Left hindlimb (tissue), 1 donor: ENCODE results near the gene ZBTB17.
A peak's percentile ranks its signal among the peaks of the same experiment; 100 is the strongest.
"Not testable (repeated sequence)": the region's sequence is repeated elsewhere in the genome, so short reads cannot be mapped to it uniquely, and the experiment has no call there.

Experiments
- DNase-seq: peaks from one replicate; pipeline ENCODE4 v3.0.0-alpha.2; 2018

Gene ZBTB17

DNA sequence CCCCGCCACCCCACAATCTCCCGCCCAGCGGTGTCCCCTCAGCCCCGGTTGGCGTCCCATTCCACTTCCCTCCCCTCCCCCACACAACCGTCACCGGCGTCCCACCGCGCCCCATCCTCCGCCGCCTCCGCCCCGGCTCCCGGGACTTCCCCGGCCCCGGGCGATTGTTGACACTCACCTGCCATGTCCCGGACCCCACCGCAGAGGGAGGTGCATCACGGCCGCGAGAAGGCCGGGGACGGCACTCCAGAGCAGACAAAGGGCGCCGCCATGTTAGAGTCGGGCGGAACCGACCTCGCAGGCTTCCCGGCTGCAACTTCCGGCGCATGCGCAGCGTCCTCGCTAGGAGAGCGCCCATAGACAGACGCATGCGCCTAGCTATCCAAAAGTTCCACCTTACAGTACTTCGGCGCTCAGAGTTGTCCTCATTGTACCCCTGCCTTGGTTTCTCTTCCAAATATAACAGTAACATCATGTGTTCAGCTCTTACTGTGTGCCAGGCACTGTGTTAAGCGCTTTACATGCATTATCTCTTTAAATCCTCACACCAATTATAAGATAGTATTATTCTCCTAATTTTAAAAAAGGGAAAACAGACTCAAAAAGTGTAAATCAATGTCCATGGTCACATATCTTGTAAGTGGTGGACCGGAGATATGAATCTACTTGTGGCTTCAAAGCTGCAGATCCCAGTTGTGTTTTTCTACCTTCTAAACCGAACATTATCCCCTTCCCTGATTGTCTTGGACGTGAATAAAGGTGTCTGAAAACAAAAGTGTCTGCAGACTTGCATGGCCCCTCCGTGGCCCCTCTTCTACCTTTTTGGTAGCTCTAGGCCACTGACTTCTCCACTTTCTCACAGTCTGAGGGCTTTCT lies at the start of gene ZBTB17:
Gene ZBTB17, minus strand, starts transcription at position 297 of the 876 bp plus-strand sequence. CDS start 27,606 bp downstream, outside the sequence.
- DNase-seq = peak; percentile 93

DNA sequence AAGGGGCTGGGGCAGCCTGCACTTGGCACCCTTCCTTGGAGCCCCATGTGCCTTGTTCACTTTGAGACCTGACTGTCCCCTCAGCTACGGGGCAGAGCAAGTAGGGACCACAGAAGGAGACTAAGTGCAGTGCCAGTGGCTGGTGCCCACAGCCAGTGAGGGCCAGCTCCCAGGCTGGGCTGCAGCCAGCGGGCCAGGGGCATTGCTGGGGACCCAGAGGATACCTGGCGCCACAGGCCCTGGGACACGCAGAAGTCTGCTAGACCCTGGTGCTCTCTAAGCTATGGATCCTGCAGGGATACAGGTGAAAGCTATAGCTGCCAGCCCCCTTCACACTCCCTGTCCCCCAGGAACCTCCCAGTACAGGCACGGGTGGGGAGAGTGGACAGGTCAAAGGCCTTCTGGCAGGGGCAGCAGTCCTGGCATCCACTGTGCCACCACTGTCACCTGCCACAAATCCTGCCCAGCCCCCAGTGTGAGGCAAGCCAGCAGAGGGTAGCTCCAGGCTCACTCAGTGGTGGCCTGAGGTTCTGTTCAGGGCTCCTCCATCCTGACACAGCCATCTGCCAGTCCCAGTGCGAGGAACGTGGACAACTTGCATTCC lies 47.3 kb upstream of the ZBTB17 start:
- no peak for DNase-seq

DNA sequence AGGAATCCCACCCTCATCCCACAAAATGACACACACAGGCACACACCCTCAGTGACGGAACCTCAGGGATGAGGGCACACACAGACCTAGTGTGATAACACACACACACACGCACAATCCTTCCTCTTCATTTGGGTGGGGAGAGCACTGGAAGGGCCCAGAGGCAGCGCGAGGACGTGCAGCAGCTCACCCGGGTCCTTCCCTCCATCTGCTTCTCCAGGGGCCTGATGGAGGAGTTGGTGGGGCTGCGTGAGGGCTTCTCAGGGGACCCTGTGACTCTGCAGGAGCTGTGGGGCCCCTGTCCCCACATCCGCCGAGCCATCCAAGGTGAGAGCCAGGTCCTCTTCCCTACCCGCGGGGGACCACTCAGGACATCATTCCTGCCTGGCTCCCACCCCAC lies 46.5 kb upstream of the ZBTB17 start:
- no peak for DNase-seq

DNA sequence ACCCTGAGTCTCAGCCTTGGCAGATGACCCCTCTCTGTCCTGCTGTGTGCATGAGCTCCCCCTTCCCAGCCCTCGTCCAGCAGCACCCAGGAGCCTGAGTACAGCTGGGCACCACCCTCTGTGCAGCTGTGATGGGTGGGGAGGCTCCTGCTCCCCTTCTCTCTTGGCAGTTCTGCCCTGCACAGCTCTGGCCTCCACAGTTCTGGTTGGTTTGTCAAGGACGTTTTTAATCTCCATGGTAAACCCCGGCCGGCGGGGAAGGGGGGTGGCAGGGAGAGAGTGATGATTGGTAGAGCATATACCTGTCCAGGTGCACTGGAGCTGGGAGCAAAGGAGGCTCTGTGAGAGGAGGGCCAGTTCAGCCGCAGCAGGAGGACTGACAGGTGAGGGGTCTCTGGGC lies 45.8 kb upstream of the ZBTB17 start, which contains the start of gene CLCNKA:
Gene CLCNKA, plus strand, starts transcription at position 356 of the 400 bp plus-strand sequence. CDS start 584 bp downstream, outside the sequence.
- no peak for DNase-seq

DNA sequence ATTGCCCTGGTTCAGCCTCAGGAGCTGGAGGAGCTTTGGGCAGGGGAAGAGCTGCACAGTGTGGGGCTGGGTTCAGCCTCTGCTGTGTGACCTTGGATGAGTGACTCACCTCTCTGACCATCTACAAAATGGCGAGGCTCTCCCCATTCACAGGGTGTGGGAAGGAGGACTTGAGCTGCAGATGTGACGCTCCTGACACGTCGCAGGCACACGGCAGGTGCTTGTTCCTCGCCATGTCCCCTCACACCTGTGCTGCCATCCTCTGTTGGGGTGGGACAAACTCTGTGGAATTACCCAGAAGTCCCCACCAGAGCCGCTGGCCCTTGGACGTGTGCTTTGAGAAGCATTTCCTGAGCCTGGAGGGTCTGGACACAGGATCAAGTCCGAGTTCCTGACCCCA lies 45.0 kb upstream of the ZBTB17 start:
- DNase-seq = not testable (repeated sequence)

DNA sequence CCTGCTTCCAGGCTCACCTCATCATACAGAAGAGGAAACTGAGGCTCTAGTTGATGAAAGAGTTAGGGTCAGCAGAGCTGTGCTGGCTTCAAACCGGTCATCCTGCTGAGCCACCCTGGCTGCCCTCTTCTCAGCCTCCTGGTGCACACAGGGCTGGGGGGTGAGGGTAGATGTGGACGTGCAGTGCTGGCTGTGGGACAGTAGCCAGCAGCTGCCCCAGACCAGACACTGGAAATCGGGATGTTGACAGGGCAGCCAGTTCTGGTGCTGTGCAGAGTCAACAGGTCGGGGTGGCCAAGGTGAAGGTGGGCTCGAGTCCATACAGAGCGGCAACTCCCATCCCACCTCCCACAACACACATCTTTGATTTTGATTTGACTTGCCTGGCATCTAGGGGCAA lies 44.4 kb upstream of the ZBTB17 start:
- DNase-seq = peak; percentile 12

DNA sequence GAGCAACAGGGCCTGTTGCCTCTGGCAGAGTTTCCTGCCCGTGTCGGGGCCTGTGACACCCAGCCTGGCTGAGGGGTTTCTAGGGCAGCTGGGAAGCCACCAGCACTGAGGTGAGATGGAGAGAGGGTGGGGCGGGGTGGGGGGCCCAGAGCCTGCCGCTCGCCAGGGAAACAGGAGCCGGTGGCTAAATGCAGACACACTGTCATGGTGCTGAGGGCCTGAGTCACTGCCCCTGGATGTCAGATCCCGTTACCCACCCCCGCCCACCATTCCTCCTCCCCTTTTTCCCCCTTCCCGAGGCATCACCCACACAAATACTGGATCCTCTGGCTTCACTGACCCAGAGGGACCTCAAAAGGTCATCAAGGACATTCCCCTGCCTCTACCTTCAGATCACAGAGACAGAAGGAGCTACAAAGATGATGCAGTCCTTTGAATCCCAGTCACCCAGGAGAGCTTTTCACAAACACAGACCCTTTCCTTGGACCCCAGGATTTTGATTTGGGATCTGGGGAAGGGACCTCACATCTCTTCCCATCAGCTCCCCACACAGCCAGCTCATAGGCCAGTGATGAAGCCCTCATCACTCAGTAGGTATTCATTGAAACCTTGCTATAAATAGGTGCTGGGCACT lies 43.9 kb upstream of the ZBTB17 start:
- peak; percentile 44 for DNase-seq

DNA sequence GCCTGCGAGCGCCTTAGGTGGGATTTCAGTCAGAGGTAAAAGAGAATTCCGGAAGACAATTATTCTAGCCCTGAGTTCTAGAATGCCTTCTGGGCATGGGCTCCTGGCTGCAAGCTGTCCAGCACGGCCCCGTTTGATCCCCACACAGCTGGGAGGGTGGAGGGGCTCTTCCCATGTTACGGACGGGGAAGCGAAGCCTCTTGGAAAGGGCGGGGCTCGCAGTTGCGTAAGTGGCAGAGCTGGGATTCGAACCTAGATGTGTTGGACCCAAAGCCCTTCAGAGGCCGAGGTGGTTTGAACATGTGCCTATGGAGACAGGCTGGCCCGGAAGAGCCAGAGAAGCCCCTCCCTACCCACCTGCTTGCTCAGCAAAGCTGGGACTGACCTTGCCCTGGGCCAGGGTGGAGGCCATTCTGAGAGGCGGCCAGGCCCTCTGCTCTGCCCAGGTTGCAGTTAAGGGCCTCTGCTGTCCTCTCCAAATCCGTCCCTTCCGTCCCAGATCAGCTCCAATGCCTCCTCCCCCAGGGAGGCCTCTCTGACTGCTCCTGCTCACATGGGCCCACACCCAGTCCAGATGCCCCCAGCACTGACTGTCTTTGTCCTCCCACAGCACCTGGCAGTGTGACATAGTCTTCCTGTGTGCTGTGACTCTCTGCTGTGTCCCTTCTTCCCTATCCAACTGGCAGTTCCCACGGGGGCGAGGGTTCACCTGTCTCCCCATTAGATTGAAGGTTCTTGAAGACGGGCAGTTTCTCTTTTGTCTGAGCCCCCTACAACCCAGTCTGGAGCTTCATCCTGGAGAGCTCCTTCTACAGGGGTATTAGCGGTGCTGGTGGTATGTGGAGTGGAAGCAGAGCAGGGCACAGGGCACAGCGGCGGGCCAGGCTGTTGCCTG lies 43.1 kb upstream of the ZBTB17 start:
- peak; percentile 25 for DNase-seq

DNA sequence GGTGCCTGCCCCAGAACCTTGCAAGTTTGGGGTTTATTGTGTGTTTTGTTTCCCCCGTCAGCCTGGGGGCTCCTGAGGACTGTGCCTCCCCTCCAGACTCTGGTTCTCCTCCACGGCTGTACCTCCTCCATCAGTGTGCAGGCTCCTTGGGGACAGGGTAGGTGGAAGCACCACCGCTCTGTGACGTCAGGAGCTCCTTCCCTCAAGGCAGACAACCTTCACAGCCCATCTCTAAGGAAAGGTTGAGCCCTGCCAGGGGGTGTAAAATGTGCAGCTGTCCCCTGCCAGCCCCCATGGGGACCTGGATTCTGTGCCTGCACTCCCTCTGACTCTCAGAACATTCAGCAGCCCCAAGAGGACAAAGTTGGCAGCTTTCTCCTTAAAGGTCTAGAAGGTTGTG lies 42.4 kb upstream of the ZBTB17 start:
- no peak for DNase-seq

DNA sequence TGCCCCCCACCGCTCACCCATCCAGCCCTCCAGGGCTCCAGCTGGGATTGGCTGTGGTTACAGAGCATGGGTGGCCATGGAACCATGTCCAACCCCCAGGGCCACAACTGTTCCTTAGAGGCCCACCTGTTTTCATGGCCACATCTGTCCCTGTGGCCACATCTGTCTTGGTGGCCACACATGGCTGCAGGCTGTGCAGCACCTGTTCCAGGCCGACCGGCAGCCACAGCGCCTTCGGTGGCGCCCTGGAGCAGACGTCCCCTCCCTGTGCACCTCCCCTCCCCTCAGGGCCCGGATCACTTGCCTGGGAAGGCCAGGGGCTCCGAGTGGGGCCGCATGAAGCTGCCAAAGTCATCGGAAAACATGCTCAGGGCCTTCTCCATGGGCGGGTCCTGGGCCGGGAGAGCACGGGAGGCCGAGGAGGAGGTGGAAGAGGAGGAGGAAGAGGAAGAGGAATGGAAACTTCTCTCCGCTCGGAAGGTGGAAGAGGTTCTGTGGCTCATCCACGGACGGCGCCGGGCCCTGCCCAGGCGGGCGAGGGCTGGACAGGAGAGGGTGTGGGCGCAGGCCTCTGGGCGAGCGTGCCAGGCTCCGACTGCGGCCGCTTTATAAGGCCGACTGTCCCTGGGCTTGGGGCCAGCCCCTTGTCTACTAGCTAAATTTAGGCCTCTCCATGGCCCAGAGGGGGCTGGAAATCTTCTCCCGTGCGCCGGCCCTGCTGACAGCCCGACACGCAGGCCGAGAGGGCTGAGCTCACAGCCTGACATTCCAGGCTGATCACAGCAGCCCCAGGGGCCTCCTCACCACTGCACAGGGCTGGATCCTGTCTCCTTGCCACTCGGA lies 41.8 kb upstream of the ZBTB17 start, which contains the start of gene HSPB7:
Gene HSPB7, minus strand, starts transcription at position 583 of the 843 bp plus-strand sequence. Its CDS starts 80 bp downstream, at position 503.
- peak; percentile 87 for DNase-seq

DNA sequence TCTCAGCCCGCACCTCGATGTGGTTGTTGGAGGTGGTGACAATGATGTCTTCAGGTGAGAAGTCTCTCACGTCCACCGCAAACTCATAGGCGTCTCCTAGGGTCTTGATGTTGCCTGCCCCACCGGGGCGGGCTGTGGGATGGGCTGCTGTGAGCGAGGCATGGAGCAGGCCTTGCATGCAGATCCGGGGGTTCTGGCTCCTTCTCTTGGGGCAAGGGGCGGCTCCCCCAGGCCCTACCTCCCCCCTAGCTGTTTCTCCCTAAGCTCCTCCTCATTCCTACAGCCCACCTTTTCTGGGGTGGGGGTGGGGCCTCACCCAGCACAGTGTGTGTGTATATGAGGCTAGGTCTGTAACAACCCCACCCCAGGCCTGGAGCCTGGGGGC lies 41.2 kb upstream of the ZBTB17 start:
- DNase-seq = peak; percentile 21

DNA sequence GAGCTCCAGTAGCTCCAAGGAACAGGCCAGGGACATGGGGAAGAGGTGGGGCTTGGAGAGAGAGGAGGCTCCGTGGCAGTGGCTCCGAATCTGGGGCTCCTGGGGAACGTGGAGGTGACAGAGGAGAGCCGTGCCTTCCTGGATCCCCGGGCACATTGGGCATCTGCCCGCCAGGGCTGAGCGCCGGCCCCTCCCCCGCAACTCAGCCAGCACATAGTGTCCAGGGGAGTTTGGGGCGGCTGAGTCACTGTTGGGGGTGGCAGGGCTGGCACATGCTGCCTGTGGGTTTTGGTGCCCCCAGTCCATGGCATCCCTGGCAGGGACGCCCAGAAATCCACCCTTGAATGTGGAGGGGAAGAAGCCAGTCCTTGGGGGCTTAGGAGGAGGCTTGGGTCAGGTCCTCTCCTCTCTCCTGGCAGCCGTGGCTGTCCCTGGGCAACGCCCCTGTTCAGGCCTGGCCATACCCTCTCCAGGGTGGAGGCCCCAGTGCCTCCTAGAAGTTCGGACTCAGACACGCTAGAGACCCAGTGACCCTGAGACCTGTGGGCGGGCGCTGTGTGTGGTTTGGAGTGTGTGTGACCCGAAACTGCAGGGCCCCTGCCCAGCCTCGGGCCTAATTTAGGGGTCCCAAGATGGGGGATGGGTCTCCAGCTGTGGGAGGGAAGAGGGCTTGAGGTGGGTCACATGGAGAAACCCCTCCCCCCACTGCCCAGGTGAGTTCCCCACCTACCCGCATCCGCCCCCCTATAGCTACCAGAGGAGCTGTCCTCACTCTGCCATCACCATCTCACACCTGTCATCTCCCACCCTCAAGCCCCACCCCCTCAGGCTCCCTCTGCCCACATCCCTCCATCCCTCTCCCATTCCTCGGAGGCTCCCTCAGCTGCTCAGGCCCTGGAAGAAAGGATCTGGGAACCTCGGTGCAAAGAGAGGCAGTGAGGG lies 40.3 kb upstream of the ZBTB17 start:
- peak; percentile 27 for DNase-seq

DNA sequence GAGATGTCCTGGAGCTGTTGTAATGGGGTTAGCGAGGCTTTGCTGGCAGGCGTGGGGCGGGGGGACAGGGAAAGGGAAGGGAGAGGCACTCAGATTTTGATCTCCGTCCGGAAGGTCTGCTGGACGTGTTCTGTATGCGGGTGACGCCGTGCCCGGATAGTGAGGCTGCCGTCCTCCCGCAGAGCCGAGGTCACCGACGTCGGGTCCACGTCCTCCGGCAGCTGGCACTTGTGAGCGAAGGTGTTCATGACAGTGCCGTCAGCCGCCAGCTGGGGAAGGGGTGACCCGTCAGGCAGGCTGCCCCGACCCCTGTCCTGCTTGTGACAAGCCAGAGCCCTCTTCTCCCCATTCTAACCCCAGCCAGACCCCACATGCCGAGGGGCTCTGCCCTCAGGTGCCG lies 39.6 kb upstream of the ZBTB17 start:
- DNase-seq = peak; percentile 18

DNA sequence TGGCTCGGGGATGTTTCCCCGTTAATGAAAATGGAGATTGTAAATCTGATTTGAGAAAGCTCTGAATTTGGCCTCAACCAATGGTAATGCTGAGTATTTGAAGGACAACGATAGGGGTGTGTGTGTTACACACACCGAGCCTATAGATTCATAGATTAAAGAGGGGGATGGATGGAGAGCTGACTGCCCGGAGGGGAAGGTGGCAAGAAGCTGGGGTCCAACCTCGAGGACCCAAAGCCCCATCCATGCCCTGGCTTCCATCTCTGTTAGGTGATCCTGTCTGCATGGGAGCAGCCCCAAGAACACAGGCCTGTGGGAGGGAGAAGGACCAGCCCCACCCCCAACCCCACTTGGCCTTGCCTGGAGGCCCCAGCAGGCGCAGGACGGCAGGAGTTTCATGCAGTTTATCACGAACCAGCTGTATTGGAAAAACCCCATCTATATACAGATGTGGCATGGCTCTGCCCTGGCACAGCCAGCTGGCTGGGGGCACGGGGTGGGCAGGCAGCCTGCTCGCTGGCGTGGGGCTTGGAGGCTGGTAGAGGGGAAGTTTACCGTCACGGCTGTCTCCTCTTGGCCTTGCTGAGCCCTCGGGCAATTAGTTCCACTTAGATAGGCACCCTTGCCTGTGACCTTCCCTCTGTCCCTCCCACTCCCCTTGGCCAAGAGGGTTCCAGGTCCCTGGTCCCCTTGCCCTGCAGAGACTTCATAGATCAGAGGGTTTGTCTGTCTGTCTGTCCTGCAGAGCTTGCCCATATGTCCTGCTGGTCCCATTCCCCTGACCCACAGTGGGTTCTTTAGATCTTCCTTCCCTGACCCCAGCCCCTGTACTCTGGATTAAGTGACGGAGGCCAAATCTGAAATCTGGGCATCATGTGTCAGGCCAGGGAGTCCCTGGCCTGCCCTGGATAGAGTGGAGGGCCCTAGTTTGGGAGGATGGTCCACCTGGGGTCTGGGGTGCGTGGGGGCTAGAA lies 38.9 kb upstream of the ZBTB17 start:
- peak; percentile 40 for DNase-seq

DNA sequence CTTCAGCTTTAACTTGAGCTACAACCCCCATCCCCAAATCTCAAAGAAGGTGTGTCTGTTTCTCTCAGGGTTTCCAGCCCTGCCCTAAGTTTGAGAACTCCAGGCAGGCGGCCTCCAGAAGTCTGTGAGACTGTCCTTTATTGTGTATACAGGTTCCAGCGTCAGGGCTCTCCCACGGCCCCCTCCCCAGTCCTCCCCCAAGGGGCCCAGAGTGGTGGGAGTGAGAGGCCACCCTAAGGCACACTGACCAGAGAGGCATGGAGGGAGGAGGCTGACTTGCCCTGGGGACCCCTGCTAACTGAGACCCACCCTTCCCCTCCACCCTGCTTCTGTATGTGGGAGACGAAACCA lies 38.0 kb upstream of the ZBTB17 start:
- DNase-seq = no peak

DNA sequence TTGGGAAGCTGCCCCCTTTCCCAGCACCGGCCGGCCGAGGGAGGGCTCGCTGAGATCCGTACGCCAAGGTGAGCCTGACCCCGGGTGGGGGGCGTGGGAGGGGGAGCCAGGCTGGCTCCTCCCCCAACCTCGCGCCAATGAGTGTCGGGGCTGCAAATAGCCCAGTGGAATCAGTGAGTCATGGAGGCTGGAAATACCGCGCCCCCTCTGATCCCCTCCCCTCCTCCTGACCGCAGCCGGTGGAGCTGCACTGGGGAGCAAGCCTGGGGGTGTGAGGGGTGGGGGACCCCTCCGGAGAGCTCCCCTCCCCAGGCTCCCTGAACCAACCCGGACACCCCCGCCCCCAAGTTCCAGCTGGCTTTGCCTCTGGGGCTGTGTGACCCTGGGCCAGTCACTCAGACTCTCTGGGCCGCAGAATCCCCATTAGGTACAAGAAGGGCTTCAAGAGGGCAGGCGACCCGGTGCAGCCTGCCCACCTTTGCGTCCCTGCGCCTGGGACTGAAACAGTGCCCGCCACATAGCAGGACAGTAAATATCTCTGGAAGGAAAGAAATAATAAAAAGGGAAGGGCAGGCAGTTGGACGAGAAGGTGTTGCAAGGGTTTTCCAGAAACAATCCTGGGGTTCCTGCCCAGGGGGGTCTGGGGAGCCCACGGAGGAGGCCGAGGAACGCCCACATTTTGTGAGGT lies 37.5 kb upstream of the ZBTB17 start:
- DNase-seq = peak; percentile 82

DNA sequence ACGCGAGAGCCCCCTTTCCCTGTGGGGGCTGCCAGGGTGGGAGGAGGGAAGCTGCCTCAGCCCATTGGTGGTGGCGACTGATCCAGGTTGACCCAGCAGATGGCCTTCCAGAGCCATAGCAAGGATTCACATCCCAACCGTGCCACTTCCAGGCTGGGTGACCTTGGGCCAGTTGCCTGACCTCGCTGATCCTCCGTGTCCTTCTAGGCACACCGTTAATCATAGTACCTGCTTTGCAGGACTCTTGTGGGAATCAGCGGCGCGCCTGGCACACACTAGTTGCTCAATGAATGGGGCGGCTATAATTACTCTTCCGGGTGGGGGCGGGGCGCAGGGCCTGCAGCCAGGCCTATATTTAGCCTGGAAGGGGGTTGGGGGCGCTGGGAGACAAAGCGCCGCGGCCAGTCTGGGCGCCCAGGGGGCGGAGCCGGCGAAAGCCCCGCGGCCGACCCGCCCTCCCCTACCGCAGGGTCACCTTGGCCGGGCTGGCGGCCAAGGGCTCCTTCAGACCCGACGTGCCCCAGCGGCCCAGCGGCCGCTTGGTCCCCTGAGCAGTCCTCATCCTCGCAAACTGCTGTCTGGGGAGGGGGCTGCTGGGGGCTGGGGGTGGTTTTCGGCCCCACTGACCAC lies 36.8 kb upstream of the ZBTB17 start:
- DNase-seq = peak; percentile 76
